Hematopoietic multipotent progenitor cell treated with erythropoietin and hydrocortisone succinate and interleukin-3 and kit ligand, for 17 days (in vitro differentiated cells): ENCODE measurements around the gene C14orf93.

Experiments used
- DNase-seq: peaks from one replicate; pipeline ENCODE4 v3.0.0-alpha.2; 2015; ENCODE audit warnings: low spot score

Gene C14orf93

DNA sequence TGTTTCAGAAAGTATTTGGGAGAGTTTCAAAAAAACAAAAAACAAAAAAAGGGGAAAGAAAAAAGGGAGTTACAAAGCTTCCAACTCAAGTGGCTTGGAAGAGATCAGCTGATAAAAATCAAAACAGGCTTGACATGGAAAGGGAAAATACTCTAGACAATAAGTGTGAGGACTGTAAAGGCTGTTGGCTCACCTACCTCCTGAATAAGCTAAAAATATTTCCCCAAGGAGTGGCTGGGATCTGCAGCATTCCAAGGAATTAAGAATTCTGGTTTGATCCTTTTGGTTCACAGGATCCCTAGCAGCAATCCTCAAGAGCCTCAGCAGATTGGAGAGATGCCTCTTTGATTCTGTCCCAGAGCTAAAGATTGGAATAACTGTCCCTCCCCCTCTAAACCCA, 16.4 kb downstream of the C14orf93 start:
- no peak for DNase-seq

DNA sequence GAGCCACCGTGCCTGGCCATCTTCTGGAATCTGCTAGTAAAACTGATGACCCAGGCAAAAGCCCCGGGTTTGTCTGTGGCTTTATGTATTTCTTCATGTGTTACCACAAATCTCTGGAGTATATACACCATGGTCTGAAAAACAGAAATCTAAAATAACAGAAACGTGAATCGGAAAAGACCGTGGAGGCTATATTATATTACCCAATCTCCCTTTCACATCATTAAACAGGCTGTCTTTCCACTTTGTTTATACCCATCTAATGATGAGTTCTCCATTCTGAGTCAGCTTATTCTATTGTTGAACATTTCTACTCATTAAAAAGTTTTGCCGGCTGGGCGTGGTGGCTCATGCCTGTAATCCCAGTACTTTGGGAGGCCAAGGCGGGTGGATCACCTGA, 18.1 kb downstream of the C14orf93 start:
- DNase-seq: no peak

DNA sequence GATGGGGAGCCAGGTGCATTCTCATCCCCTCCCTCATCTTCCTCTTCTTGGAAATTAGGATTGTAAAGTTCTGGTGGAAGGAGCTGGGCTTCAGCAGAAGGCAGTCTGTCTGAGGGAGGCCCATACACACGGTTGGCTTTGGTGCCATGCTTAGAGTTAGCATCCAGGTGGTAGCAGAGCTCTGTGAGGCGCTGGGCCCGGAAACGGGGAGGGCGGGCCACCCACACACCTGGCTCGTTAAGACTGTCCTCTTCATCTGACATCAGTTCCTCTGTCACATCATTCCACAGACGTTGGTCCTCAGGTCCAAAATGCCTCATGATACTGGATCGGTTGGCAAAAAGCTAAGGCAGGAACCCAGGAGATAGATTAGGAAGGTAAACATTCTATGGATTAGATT, 22.7 kb downstream of the C14orf93 start:
- DNase-seq: no peak

DNA sequence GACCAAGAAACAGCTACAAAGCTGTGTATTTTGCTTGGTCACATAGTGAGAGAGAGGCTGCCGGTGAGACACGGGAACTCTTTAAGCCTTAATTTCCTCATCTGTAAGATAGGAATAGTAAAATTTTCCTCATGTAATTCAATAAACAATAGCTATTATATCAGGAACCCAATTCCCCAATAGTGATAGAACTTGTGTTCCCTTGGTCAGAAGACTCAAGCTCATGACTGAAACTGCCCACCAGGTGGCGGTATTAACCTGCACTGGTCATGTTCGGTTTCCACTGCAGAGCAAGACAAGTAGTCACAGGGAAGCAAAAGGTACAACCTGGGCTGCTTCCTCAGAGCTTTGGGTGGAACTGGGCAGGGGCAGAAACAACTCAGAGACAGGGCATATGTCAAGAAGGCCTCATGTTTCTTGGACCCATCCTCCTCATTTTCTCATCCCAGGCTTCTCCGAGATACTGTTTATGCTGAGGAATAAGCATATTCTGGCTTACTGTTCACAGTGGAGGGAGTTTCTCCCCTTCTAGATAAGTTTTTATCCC, 23.4 kb downstream of the C14orf93 start:
- peak; percentile 93 for DNase-seq

DNA sequence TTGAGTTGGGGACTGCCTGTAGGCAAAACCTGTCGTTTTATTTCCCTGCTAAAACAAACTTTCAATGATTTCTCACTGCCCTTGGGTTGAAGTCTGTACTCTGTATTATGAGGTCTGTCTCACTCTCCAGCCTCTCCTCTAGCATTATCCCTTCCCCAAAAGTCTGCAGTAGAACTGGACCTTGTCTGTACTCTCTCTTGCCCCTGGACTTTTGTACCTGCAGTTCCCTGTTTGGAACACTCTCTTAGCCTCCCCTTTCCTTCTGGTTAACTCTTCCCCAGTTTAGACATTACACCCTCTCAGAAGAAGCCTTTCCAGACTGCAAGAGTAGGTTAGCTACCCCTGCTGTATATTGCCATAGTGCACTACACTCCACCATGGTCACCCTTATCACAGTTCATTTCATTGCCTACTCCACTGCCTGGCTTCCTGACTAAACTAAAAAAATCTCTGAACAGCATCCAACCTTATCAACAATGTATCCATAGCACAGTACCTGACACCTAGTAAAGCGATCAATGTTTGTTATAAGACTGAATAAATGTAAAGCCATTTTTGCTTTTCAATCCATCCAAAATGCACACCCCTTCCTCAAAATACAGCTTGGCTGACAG, 23.9 kb downstream of the C14orf93 start:
- DNase-seq: no peak

DNA sequence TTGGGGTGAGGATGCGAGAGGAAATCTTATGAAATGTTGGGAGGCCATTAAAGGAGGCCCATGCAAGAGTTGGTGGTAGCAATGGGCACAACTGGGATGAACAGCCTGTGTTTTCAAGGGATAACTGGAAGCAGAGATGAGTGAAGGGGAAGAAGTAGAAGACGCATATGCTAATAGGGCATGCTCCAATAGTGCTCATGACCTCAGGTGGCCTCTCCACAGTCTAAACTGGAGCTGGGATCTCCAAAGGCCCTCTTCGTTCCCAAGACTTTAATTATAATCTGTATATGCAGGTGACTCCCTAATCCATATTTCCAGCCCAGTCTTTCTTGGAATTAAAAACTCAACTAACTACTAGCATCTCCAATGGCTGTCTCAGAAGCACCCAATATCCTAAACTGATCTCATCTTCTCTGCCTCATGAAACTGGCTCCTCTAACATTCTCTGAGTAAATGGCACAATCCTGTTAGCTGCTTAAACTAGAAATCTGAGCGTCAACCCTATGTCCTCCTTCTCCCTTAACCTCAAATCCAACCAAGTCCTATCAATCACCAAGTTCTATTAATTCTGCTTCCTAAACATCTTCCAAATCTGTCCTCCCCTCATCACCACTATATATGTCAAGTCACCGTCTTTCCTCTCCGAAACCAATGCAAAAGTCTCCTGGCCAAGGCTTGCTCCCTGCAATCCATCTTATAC, 24.8 kb downstream of the C14orf93 start:
- no peak for DNase-seq

DNA sequence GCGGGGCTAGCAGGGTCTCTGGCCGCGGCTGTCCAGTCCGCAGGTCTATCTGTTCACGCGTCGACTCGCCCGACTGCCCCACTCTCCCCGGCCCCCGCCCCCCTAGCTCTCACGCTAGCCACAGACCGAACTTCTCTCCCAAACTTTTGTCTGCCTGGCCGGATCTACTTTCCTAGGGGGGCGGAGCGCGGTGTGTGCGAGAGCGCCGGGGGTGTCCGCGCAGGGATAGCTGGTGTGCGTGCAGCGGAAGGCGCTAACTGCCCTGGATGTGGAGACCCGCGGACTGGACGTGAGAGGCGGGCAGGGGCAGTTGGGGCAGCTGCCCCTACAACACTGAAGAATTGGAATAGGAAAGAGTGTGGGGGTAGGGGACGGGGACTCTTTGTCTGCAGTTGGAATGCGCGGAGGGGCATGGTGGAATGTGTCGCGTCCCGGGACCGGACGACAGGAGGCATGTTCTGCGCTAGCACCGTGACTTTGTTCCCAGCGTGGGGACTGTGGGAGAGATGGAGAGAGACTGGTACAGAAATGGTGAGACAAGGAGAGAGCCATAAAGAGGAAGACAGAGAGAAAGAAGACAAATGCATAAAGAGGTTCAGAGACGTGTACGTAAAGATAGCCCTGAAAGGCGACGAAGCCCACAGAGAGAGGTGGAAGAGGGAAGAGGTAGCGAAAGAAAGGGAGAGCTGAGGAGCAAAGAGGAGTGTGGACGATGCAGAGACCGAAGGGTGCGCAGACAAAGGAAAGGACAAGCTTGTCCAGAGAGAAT, 27.3 kb downstream of the C14orf93 start, which contains the start of gene AJUBA:
Gene AJUBA (minus strand): TSS at position 75 of the 769 bp plus-strand sequence. CDS start 285 bp downstream, outside the sequence.
- DNase-seq: peak; percentile 41

DNA sequence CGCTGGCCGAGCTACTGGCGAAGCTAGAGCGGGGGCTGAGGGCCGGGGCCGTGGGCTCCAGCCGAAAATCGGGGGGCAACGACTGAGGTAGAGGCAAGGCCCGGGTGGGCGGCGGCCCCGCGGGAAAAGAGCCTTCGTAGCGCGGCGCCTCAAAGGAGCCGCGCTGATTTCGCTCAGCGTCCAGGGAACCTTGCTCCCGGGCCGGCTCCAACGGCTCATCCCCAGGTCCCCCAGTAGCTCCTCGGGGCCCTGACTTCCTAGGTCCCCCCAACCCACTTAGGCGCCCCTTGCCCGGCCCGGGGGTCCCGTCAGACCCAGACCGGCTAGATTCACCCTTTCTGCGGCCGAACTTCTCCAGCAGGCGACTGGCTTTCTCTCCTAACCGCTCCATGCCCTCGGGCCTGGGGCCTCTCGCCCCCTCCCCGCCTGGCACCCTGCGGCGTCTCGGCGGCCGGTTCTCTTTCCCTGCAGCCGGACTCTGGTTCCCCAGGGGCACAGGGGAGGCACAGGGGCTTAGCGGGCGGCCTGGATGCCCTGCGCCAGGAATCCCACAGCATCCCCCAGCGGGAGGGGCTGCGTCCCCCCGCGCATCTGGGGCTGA, 28.0 kb downstream of the C14orf93 start:
- no peak for DNase-seq

DNA sequence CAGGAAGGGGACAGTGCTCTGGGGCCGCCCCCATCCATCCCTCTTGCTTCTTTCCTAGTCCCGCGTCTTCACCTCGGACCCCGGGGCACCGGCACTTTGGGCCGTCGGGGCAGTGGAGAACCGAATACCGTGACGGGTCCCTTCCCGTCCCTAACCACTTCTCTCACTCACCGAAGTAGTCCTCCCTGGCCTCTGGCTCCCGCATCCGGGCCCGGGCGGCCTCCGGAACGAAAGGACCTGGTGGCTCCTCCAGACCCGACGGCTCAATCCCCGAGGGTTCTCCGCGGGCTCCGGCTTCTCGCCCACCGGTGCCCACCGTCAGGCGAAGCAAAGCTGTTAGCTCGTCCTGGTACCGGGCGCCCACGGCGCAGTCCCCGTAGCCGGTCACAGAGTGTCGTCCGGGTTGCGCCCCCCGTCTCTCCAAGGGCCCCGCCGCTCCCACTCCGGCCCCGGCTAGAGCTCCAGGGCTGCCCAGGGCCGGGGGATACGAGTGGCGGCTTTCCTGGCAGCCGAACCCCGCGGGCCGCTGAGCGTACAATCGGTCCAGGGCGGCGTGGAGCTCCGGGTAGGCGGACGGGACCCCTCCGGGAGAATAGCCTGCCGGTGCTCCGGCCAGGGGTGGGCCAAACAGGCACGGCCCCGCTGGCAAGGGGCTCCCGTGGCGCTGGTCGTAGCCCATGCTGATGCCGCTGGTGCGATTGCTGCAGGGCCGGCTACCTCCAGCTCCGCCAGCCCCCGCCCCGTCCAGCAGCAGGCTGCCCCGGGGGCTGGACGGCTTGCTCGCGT, 28.7 kb downstream of the C14orf93 start:
- DNase-seq: no peak

DNA sequence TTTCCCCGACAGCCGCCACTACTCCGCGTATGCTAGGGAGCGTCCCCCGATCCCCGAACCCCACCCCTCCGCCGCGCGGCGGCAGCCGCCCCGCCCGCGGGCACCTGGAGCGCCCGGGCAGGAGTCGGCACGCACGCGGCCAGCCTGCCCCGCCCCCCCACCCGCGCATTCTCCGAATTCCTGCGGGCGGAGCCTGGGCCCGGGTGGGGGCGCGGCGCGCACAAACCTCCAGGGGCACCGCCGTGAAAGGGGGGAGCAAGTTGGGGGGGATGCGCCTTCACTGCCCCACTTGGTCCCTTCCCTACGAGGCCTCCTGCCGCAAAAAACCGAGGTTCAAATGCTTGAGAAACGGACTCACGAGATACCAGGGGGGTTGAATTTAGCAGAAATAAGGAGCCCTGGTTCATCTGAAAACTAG, 29.3 kb downstream of the C14orf93 start:
- no peak for DNase-seq

DNA sequence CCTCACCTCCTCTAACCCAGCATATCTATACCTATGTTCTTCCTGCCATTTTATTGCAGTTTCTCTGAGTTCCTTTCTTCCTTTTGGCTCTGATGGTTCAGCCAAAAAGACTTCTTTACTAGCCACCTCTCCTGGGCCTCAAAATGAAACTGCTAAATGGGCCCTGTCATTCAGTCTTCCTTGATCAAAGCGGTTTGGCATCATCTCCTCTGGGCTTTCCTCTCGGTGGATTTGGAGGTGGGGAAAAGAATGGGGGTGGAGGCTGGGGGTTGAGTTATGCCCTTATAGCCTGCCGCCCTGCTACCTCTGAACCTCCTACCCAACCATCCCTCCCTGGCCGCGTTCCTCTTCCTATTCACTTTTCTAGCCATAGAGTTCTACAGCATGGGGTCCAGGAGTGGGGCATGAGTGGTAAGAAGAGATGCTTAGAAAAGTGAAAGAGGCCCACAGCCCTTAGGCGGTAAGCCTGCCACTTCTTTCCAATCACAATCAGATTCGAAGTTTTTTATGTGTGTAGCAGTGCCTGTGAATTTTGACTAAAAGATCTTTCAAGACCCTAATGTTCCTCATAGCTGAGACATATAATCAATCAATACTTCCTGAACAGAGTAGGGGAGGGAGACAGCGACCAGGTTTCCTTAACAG, 30.1 kb downstream of the C14orf93 start:
- DNase-seq: no peak

DNA sequence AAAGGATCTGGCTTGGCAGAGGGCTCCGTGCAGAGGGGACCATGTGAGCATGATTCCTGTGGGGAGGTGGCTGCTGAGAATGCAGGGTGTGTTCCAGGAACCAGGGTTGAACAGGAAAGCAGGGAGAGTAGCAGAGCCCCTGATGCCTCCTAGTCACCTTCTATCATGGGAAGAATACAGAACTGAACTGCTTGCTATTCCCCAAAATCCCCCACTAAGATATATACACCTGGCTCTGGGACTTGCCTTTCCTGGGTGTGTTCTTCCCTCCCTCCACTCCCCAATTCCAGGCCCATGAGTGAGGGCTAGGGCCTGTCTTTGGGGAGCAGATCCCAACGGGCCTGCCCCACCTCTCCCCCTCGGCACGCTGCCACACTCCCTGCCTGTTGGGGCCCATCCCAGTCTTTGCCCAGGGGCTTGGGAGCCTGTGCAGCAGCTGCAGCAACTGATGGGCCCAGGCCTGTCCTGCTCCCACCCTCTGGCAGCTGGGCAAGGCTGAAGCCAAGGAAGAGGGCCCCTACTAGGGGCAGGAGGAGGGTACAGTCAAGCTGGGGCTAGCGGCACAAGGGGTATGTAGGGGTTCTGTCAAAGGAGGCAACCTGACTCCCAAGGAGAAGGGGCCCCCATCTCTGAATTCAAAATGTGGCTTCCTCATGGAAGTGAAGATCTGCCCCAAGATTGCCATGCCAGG, 30.8 kb downstream of the C14orf93 start:
- no peak for DNase-seq

DNA sequence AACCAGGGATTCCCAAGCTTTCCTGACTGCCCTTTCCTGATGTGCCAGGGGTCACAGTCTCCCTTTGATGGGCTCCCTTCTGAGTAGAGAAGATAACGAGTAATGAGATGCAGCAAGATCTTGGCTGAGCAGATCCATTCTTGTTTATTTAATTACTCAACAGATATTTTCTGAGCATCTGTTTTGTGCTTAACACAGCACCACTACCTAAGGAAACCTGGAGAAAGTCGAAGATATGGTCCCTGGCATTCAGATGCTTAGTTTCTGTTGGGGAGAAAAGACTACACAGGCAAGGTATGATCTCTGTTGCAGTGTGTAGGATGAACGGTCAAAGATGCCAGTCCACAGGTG, 31.5 kb downstream of the C14orf93 start:
- DNase-seq: no peak

DNA sequence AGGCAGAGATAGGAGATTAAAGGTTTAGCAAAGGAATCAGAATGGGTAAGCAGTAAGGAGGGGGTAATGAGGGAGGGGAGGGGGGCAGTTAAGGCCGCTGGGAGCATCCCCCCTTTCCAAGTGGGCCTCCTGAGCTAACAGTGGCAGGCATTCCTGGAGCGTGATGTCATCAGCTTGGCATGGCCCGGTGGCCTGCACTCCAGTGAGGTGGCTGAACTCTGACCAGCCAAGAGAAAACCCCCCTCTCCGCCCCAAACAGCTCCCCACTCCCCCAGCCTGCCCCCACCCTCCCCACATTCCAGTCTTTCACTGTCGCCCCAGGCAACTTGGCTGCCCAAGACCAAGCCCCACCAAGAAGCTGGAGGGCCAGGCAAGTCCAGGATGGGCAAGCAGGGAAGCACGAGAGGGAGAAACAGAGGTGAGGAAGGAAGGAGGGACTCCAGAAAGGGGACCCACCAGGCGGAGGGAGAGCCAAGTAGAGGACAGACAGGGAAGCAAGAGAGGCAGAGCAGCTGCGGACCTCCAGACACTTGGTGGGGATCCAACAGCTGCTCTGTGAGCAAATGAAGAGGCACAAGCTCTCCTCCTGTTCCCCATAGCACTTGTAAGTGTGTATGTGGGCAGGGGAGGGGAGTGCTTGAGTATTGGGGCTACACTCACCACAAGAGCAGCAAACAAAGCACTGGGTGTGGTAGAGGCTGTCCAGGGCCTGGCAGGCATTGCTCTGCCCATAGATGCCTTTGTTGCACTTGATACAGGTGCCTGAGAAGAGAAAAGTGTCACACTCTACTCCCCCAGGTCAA, 32.1 kb downstream of the C14orf93 start:
- no peak for DNase-seq

DNA sequence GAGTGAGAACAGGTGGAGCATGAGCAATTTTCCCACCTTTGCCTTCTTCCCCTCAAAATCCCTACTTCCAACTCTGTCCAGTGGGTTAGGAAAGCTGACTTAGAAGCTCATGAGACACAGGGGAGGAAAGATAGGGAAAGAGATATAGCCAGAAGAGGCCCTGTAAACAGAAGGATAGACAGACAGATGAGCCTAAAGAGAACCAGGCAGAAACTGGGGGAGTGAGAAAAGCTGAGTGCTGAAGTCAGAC, 32.6 kb downstream of the C14orf93 start:
- no peak for DNase-seq

DNA sequence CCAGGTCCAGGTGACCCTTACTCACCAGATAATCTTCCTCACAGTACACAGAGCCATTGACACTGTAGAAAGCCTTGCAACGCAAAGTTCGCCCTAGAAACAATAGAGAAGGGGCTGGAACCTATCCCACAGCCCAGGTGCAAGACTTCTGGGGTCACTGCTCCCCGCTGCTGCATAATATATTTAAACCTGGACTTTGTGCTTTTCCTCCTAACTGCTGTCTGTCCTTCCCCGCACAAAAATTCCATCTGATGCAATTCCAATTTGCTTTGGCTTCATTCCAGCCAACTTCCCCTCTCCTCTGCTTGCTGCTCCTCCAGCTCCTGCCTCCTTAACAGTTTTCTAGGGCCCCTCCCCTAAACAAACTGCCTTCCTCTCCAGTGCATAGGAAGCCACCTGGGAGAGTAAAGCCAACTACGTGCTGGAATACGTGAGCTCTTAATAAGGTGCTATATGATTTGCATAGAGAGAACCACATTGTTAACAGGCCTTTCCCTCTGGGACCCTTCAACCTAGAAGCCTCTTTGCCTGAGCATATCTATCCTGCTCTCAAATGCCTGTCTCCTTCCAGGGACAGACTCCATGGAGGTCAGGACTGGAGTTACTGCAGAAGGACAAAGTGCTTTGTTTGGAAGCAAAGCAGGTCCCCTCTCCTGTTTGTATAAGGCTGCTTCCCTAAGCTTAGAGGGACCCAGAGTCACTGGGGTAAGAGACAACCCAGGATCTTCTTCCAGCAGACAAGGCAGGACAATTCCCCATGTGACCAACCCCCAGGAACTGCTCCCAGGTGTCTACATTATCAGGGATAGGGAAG, 33.1 kb downstream of the C14orf93 start:
- DNase-seq: no peak

DNA sequence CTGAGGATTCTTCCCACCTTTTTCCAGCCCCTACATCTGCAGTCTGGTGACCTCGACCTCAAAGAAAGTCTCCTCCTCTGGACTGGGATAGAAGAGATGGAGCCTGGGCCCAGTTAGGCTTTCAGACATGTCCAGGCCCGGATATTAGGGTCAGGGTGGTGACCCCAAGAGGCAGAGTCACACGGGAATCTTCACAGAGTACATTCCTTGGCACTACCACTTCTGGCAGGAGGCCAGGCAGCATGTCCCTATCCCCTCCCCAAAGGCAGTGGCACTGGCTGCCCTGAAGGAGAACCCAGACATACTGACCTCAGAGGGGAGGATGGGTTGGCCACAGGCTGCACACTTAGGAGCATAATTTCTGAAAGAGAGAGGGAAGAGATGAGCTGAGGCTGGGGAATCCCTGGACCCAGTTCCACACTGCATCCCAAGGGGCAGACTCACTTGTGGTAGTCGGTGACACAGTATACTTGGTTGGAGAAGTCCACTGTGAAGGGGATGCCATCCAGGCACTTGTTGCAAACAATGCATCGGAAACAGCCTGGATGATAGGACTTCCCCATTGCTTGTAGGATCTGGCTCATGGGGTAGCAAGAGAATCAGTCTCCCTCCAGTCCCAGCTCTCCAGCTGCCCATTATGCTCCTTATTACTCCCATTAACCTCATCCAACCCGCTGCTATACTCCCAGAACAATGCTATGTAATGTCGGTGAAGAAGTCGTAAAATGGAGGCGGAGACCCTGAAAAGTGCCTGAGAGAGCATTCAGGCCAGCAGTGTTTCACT, 35.2 kb downstream of the C14orf93 start:
- DNase-seq: no peak
